Inflammatory macrophage treated with lipopolysaccharide for 1 hour (primary cell): Measurements from ENCODE around the gene CDKAL1.
"Not testable (repeated sequence)": the region's sequence is repeated elsewhere in the genome, so short reads cannot be mapped to it uniquely, and the experiment has no call there.

Experiments
- DNase-seq, 2 donors: peaks; one replicate each; pipeline ENCODE4 v3.0.0-alpha.2; 2020 to 2022

Gene CDKAL1

DNA sequence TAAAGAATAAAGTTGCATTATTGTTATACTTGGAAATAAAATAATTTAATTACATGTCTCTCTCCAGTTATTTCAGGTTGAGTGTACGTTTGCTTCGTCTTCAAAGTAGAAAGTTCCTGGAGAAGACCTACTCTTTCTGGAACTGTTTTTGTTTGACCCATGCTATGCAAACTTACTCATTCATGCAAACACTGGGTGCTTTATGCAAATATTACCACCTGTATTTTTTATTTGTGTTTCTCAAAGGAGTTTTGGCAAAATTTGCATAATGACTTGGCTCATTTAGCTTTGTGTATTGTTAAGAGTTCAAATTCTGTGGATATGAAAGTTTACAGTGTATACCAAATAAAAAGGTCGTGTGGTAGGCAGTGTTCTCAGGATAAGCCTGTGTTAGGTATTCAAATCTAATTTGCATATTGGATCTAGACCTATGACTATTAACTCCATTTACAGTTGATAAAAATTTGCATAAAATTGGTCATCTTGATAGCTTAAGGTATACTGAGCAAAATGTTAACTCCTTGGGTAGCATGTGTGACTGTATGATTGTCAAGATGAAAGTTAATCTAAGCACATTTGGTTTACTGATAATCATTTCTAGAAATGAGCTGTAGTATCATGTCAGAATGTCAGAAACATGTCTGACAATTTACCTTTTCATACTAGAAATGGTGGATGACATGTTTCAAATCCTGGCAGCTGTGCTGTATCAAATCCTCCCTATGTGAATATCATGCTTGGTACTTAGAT is 65.2 kb downstream of the CDKAL1 start:
- DNase-seq, result no peak

GRCh38 chr6:20600831-20601230 is 66.6 kb downstream of the CDKAL1 start:
- DNase-seq, result no peak

GRCh38 chr6:20604159-20604558 is 69.9 kb downstream of the CDKAL1 start:
- DNase-seq, result no peak

DNA sequence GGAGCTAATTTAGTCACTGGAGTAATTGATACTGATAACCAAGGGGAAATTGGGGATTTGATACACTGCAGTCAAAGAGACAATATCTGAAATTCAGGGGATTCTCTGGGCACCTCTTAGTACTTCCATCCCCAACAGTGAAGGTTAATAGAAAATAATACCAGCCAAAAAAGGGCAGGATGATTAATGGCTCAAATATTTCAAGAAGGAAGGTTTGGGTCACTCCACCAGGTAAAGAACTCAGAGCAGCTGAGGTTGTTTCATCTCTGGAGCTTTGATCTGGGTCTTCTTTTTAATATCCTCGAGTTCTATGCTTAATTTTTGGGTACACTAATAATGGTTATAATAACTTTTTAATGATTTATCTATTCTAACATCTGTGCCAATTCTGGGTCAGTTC is 70.8 kb downstream of the CDKAL1 start:
- no peak for DNase-seq

DNA sequence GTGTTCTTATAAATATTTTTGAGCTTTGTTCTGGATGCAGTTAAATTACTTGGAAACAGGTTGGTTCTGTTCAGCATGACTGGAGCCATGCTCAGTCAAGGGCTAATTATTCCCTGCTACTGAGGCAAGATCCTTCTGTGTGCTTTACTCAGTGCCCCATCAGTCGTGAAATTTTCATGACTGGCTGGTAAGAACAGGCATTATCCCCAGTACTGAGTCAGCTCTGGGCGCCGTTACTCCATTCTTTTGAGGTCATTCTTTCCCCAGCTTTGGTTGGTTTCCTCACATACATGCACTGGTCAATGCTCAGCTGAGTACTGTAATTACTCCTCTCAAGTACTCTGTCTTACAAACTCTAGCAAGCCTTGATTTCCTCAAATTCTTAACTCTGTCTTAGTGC is 71.3 kb downstream of the CDKAL1 start:
- DNase-seq, result no peak

GRCh38 chr6:20606831-20607230 is 72.6 kb downstream of the CDKAL1 start:
- no peak for DNase-seq

DNA sequence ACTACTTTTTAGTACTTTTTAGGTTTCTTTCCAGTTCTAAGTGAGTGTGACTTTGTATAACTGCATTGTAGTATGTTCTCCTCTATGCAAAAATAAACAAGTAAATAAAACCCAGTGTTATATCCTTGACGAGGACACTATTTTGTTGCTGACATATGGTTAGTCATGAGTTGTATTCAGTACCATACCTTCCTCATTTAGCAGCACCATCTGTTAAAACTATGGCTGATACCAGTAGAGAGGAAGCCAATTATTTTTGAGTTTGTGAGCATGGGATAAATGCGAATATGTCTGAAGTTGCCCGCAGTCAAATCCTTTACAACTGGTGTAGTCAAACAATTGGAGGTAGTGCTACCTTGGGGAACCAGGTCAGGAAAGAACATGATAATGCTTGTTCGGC is 74.1 kb downstream of the CDKAL1 start:
- no peak for DNase-seq

- no peak for DNase-seq
Observed at GRCh38 chr6:20608905-20609304, 74.6 kb downstream of the CDKAL1 start.

DNA sequence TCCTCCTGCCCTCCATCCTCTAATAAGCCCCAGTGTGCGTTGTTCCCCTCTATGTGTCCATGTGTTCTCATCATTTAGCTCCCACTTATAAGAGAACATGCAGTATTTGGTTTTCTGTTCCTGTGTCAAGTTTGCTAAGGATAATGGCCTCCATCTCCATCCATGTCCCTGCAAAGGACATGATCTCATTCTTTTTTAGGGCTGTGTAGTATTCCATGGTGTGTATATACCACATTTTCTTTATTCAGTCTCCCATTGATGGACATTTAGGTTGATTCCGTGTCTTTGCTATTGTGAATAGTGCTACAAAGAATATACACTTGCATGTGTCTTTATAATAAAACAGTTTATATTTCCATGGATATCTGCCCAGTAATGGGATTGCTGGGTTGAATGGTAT is 75.7 kb downstream of the CDKAL1 start:
- not testable (repeated sequence) for DNase-seq

- DNase-seq, result no peak
Observed at GRCh38 chr6:20610636-20611370, 76.5 kb downstream of the CDKAL1 start.

DNA sequence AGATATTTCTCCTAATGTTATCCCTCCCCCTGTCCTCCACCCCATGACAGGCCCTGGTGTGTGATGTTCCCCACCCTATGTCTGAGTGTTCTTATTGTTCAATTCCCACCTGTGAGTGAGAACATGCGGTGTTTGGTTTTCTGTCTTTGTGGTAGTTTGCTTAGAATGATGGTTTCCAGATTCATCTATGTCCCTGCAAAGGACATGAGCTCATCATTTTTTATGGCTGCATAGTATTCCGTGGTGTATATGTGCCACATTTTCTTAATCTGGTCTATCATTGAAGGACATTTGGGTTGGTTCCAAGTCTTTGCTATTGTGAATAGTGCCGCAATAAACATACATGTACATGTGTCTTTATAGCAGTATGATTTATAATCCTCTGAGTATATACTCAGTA is 83.3 kb downstream of the CDKAL1 start:
- DNase-seq, result not testable (repeated sequence)

GRCh38 chr6:20620043-20620442 is 85.8 kb downstream of the CDKAL1 start:
- no peak for DNase-seq

DNA sequence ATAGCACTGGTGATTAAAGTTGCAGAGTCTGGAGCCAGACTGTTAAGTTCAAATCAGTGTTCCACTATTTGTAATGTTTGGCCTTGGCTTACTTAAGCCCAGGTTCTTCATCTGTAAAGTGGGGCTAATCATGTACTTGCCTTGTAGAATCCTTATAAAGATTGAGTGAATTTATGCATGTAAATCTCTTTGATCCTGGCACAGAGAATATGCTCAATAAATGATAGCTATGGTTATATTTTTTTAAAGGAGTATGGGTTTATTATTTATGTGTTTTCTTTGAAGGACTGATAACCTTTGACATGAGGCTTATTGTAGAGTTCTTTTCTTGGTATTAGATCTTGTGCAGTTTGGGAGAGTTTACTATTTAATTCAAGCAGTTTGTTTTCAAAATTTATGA is 89.5 kb downstream of the CDKAL1 start:
- DNase-seq, result no peak

DNA sequence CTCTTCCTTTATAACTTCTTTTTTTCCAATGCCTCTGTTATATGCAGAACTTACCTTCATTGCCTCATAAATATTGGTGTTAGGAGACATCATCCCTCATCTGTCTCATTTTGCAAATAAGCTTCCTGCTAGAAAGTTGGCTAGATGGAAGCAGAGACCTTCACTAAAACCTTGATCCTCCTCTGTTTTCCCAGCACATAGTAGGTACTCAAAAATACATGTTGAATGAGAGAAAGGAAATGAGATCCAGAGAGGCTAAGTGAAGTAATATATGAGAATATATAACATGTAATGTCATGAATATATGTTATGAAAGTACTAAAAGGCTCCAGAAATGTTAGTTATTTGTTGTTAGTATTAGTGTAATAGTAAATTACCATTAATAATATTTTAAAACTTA is 91.9 kb downstream of the CDKAL1 start:
- no peak for DNase-seq

DNA sequence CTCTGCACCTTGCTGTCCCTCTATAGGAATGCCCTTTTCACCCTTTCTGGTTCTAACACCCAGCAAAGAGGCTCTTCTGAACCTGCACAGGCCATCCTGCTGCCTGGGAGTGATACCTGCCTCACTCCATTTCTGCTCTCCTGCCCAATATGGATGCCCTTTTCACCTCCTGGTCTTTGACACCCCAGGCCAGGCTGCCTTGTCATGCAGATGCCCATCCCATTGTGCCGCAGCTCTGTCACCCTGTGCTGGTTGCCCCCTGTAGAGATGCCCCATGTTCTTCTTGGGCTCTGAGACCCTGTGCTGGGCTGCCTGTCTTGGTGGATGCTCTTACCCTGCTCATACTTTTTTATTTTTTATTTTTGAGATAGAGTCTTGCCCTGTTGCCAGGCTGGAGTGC is 95.3 kb downstream of the CDKAL1 start:
- no peak for DNase-seq

- DNase-seq, result no peak
Observed at GRCh38 chr6:20630136-20630535, 95.9 kb downstream of the CDKAL1 start.

DNA sequence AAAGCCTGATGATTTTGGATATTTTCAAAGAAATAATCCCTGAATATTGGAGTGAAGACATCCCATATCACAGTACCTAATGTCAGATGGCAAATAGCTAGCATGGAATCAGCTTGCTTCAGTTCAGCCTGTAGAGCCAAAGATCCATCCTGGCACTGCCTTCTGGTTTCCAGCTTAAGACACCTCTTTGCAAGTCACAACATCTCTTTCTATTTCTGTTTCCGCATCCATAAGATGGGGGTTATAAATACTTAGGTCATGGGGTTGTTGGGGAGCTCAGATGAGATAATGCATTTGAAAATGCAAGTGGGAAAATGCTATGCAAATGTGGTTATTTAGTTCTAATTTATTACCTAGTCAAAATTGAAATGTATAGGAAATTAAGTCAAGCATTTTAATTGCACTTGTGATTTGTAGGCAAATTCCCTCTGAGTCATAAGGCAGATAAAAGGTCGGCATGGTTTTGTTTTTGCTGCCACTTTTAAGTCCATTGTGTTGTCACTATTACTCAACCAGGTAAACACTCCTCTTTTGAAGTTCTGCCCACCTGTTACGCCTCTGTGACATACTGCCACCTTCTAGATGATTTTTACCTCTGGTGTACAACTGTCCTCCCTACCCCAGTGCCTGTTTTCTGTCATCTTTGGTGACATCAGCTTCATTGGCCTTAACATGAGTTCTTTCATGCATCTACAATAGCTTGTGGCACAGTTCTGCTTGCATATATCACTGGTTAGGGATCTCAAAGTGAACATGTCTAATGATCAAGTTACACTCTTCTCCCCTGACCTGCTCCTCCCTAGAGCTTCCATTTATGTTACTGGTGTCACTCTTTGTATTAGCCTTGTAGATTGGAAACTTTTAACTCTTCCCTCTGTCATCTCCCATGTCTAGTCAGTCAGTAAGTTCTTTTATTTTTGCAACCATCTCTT is 96.6 kb downstream of the CDKAL1 start:
- no peak for DNase-seq

DNA sequence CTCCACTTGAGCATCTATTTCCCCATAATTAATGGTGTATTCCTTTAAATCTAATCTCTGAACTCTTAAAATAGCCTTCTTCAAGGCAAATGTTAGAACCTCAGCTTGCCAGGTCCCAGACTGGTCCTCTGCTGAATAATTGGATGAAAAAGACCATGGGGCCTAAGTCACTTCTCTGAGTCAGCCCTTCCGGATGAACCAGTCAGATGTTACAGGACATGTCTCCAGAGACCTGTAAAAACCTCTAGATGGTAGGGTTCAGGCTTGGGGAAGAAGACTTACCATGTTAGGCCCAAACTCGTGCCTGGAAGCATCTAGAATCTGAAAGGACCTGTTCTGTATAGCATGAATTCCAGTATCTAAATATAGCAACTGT is 97.3 kb downstream of the CDKAL1 start:
- no peak for DNase-seq

DNA sequence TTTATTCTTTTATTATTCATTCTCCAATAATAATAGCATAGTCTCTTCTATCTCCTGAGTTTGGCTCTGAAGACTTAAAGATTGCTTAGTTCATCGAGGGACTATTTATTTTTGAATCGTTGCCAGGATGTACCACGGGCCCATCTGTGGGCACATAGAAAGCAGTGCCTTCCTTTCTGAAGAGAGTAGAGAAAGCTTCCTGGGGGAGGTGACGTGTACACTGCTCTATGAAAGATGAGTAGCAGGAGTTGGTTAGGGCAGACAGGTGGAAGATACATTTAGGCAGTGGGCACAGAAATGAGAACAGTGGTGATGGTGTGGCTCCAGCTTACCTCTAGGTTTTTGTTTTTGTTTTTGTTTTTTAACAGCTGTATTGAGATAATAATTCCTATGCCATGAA is 98.4 kb downstream of the CDKAL1 start:
- DNase-seq, result no peak

GRCh38 chr6:20633566-20634340 is 99.5 kb downstream of the CDKAL1 start:
- no peak for DNase-seq

DNA sequence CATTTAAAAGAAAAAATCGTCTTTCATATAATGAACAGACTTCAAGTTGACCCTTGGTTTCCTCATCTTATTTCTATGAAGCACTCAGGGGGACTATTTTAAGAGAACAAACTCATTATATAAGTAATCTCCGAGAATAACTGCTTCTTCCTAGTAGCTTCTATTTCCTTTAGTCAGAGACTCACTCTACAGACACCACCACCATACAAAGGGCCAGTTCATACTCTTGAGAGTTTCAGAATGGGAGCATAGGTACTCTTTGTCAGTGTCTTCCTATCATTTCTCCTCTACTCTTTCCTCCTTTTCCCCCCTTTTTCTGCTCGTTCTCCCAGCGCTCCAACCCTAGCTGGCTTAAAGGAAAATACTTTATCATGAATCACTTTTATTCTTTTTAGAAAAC is 104.9 kb downstream of the CDKAL1 start:
- no peak for DNase-seq

GRCh38 chr6:20640181-20640580 is 105.9 kb downstream of the CDKAL1 start:
- DNase-seq, result no peak

- DNase-seq, result no peak
Observed at GRCh38 chr6:20642441-20642840, 108.2 kb downstream of the CDKAL1 start.
